Right cardiac atrium (tissue), 5 donors: ENCODE results near the gene RIPPLY3. TPM values are rescaled to one million over a fixed set of nuclear protein-coding genes. Genes with fewer than 3 reads are reported as not detected.

Experiments used
- ATAC-seq, 2 donors: fragments of 200-7000 bp; cut with Tn5 transposase; one replicate each; pipeline versions ENCODE4 v1.8.0 to v1.9.1; 2020; ENCODE audit warnings: moderate library complexity in 2 of 2, mild to moderate bottlenecking in 1 of 2
- DNase-seq, 3 donors: peaks; one replicate each; pipeline ENCODE4 v3.0.0-alpha.2; 2020
- H3K27ac ChIP-seq: one replicate; pipeline ENCODE4 v1.5.1; 2013; ENCODE audit warnings: mild to moderate bottlenecking, low read length, control low read depth, moderate library complexity
- H3K27me3 ChIP-seq: one replicate; pipeline ENCODE4 v1.6.1; 2013; ENCODE audit not compliant: control insufficient read depth, insufficient read depth
- H3K4me1 ChIP-seq: one replicate; pipeline ENCODE4 v1.6.1; 2013; ENCODE audit warnings: low read length; ENCODE audit not compliant: control insufficient read depth, insufficient read depth
- H3K4me3 ChIP-seq: one replicate; pipeline ENCODE4 v1.5.1; 2013; ENCODE audit warnings: low read length, control low read depth
- H3K9me3 ChIP-seq: one replicate; pipeline ENCODE4 v1.6.1; 2013; ENCODE audit warnings: low read length; ENCODE audit not compliant: control insufficient read depth
- WGBS: extraction: QIAGEN DNeasy Blood & Tissue Kit; methylation state at CpG from one replicate; pipeline ENCODE4 v1.1.7; 2013; 5-methylcytosine and 5-hydroxymethylcytosine counted together
- intact Hi-C, 4 donors: fragments of 100-400 bp; cut with DNase I; formaldehyde crosslinking; loops; one replicate each; pipeline versions ENCODE4 v1.11.0 to v1.14.0; 2022 to 2023
- polyA plus RNA-seq: library from polyadenylated mRNA; stranded (reverse); fragments of 200-250 nt; gene quantifications from one replicate; pipeline ENCODE4 v1.2.3, GENCODE V29; 2013
- total RNA-seq, 4 donors: library from RNA; stranded (reverse); fragmentation: NEBNext Ultra II Directional; extraction: Animal tissue kit (Norgen Biotek cat#: 25700); gene quantifications; one replicate each; pipeline ENCODE4 v1.2.1, GENCODE V29; 2021
- donor health status: healthy with polysubstance abuse.
- donor health status: DM: no; HTN: yes; CAD: no.
- donor health status: DM: no; HTN: no; CAD: no.
- donor health status: DM: no; HTN: yes; CAD: no; lungs with severe emphysema.
- donor health status: DM: yes; HTN: yes; CAD: no.

The RIPPLY3 gene
- total and polyA plus RNA-seq, 5 donors = not detected

DNA sequence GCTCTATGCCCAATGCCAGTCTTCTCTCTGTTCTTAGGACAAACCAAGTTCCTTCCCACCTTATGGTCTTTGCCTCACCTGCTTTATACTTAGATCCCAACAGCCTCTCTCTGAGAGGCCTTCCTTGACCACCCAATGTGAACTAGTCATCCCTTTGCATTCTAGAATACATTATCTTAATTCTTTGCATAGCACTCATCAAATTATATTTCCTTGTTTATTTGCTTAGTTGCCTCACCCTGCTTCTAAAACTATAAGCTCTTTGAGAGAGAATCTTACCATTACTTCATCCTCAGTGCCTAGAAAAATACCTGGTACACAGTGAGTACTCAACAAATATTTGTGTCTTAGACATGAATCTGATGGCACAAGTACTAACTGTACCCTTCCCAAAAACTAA is 58.3 kb downstream of the RIPPLY3 start:
- Histone ChIP-seq H3K27me3 (no peaks in the 10 kb centered on the region), H3K4me1 (no peaks in the 10 kb centered on the region), H3K27ac (no peak overlapping the region), H3K9me3 (no peaks in the 10 kb centered on the region), H3K4me3 (no peak overlapping the region)
- intact Hi-C loops = no loop called here
- no peak for ATAC-seq
- no peak for DNase-seq

DNA sequence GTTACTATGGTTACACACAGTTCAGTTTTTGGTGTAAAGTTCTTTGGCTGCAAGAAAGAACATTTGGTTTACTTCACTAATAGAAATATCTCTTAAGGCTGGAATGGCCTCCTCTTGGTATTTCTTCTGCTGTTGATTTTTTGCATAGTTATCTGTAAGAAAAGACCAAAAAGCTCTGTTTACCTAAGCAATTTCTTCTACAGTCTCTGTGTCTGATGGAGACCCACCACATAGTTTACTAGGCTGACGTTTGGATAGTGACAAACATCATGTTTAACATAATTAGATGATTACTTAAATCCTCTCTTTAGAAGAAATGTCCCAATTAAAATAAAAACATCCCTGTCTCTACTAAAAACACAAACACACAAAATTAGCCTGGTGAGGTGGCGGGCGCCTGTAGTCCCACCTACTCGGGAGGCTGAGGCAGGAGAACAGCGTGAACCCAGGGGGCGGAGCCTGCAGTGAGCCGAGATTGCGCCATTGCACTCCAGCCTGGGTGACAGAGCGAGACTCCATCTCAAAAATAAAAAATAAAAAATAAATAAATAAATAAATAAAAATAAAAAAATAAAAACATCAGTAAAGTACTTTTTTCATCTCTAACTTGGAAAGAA is 59.2 kb downstream of the RIPPLY3 start:
- intact Hi-C loops = no loop called here
- WGBS = 96% methylated on average over 9 of the region's 9 CpGs
- ATAC-seq = no peak

More for the DNA sequence above, 59.2 kb downstream of the RIPPLY3 start:
- H3K27ac ChIP-seq = no peak overlapping the region
- no peaks in the 10 kb centered on the region for H3K27me3 ChIP-seq
- H3K4me1 ChIP-seq = no peaks in the 10 kb centered on the region
- peak in 1 of 3 donors; percentile 34 for DNase-seq
- H3K4me3 ChIP-seq = no peak overlapping the region
- H3K9me3 ChIP-seq = no peaks in the 10 kb centered on the region

Other genes starting within 250 kb of the RIPPLY3 start
- gene HLCS, start 40.0 kb upstream of the RIPPLY3 start, total RNA-seq = 10 to 100 TPM in 2 of 4 donors, 1 to 10 TPM in 2; 8.0 to 11.4 (median 9.6) TPM
- 3.5 TPM for gene HLCS, start 40.0 kb upstream of the RIPPLY3 start, polyA plus RNA-seq
- gene PIGP, start 66.4 kb downstream of the RIPPLY3 start, total RNA-seq = 10 to 100 TPM; 34.5 to 42.5 (median 37.8) TPM
- 50.8 TPM for gene PIGP, start 66.4 kb downstream of the RIPPLY3 start, polyA plus RNA-seq
- gene TTC3, start 66.6 kb downstream of the RIPPLY3 start, total RNA-seq = 10 to 100 TPM; 62.5 to 77.8 (median 70.9) TPM
- 17.9 TPM for gene TTC3, start 66.6 kb downstream of the RIPPLY3 start, polyA plus RNA-seq